KMS-11 (cell line): ENCODE data around the gene ARHGEF1.
A peak's percentile ranks its signal among the peaks of the same experiment; 100 is the strongest.

Experiments
- H2AFZ ChIP-seq: fragments of 200-600 bp; sonication (generic); 2 replicates; pipeline ENCODE4 v1.6.1; 2016; ENCODE audit warnings: antibody characterized with exemption, mixed run types, low read depth
- H3K27ac ChIP-seq: fragments of 200-600 bp; sonication (generic); 2 replicates; pipeline ENCODE4 v1.6.1; 2016; ENCODE audit warnings: mild to moderate bottlenecking, mixed run types
- H3K27me3 ChIP-seq: fragments of 200-600 bp; sonication (generic); 2 replicates; pipeline ENCODE4 v1.6.1; 2017; ENCODE audit warnings: mild to moderate bottlenecking, low read depth, mixed run types, moderate library complexity; ENCODE audit not compliant: insufficient read depth
- H3K36me3 ChIP-seq: fragments of 200-600 bp; sonication (generic); 2 replicates; pipeline ENCODE4 v1.6.1; 2017; ENCODE audit warnings: mild to moderate bottlenecking, mixed run types; ENCODE audit not compliant: insufficient read depth
- H3K4me1 ChIP-seq: fragments of 200-600 bp; sonication (generic); 2 replicates; pipeline ENCODE4 v1.6.1; 2016; ENCODE audit warnings: mild to moderate bottlenecking, low read depth, mixed run types; ENCODE audit not compliant: poor library complexity, severe bottlenecking
- H3K4me2 ChIP-seq: fragments of 200-600 bp; sonication (generic); 2 replicates; pipeline ENCODE4 v1.7.0; 2016; ENCODE audit warnings: mild to moderate bottlenecking, mixed run types
- H3K4me3 ChIP-seq: fragments of 200-600 bp; sonication (generic); IDR thresholded peaks from 2 replicates; pipeline ENCODE4 v1.6.1; 2017; ENCODE audit warnings: low read depth, low read length, mixed read lengths; ENCODE audit not compliant: insufficient read depth
- H3K79me2 ChIP-seq: fragments of 200-600 bp; sonication (generic); 2 replicates; pipeline ENCODE4 v1.6.1; 2016; ENCODE audit warnings: low read depth, mixed run types; ENCODE audit not compliant: insufficient read depth
- H3K9ac ChIP-seq: fragments of 200-600 bp; sonication (generic); 2 replicates; pipeline ENCODE4 v1.6.1; 2016; ENCODE audit warnings: mild to moderate bottlenecking, mixed run types
- H4K20me1 ChIP-seq: fragments of 200-600 bp; sonication (generic); 2 replicates; pipeline ENCODE4 v1.6.1; 2016; ENCODE audit warnings: mild to moderate bottlenecking, mixed run types; ENCODE audit not compliant: insufficient read depth
- TF ChIP-seq, protein P1 (sequence below): fragments of 200-600 bp; sonication (generic); conservative IDR thresholded peaks from 2 replicates; pipeline ENCODE4 v1.6.1; 2017; ENCODE audit warnings: low read depth, mild to moderate bottlenecking, antibody characterized with exemption, low read length, moderate library complexity, mixed read lengths

ARHGEF1 gene

DNA sequence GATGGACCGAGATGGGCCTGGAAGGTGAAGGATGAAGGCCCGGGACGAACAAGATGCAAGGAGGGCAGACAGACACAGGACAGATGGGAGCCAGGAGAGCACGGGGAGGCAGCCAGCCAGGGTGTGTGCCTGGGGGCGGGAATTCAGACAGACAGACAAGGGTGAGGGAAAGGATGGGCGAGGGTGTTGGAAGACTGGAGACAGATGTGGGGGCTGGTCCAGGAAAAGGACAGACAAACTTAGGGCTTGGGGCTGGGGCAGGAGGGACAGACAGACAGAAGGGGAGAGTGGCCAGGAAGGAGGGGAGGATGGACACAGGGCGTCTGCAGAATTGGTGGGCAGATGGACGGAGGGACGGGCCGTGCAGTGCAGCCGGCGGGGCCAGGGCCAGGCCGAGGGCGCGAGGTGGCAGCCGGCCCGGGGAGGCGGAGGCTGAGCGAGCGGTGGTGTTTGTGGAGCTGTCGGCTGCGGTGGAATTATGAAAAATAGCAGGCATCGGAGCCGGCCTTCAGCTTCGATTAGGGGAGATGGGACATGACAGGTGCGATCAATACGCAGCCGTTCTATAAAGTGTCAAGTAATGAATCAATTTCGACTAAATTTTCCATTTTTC, 49.8 kb downstream of the ARHGEF1 start:
- Histone ChIP-seq H3K4me3 (no peak overlapping the region), H2AFZ (no peak overlapping the region), H3K79me2 (no peaks in the 10 kb centered on the region), H3K27ac (no peak overlapping the region), H3K4me2 (no peak overlapping the region), H3K27me3 (peaks cover 86% of the 10 kb centered on the region), H3K36me3 (no peaks in the 10 kb centered on the region), H3K9ac (no peak overlapping the region), H4K20me1 (no peaks in the 10 kb centered on the region), H3K4me1 (peaks cover 6% of the 10 kb centered on the region)
- TF ChIP-seq, protein P1, sequence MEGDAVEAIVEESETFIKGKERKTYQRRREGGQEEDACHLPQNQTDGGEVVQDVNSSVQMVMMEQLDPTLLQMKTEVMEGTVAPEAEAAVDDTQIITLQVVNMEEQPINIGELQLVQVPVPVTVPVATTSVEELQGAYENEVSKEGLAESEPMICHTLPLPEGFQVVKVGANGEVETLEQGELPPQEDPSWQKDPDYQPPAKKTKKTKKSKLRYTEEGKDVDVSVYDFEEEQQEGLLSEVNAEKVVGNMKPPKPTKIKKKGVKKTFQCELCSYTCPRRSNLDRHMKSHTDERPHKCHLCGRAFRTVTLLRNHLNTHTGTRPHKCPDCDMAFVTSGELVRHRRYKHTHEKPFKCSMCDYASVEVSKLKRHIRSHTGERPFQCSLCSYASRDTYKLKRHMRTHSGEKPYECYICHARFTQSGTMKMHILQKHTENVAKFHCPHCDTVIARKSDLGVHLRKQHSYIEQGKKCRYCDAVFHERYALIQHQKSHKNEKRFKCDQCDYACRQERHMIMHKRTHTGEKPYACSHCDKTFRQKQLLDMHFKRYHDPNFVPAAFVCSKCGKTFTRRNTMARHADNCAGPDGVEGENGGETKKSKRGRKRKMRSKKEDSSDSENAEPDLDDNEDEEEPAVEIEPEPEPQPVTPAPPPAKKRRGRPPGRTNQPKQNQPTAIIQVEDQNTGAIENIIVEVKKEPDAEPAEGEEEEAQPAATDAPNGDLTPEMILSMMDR = no peak

DNA sequence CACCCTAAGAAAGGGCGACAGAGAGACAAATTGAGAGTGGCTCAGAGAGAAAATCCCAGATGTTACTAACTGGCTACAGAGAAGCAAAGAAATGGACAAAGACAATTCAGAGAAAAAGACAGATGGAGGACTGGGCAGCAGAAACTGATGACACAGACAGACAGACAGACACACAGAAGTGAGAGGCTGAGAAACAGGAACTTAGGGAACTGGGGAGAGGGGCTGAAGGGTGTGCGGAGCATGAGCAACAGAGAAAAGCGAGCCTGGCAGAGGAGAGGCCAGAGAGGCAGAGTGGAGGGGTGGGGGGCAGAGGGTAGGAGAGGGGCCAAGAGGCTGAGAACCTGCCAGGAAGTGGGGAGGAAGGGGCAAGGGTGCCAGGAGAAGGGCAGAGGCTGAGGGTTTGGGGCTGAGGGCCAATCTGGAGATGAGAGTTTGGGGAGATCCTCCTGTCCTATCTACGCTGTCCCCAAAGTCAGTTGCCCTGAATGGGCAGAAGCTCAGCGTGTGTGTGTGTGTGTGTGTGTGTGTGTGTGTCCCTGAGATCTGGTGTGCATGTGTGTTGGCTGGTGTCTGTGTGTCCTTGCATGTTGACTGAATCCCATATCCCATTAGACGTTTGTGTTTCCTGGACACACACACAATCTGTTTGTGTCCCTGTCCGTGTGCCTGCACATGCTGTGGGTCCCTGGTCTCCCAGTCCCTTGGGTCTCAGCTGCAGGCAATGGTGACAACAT, 50.9 kb downstream of the ARHGEF1 start:
- Histone ChIP-seq H3K9ac (no peak overlapping the region), H3K27me3 (peaks cover 82% of the 10 kb centered on the region), H2AFZ (no peak overlapping the region)

DNA sequence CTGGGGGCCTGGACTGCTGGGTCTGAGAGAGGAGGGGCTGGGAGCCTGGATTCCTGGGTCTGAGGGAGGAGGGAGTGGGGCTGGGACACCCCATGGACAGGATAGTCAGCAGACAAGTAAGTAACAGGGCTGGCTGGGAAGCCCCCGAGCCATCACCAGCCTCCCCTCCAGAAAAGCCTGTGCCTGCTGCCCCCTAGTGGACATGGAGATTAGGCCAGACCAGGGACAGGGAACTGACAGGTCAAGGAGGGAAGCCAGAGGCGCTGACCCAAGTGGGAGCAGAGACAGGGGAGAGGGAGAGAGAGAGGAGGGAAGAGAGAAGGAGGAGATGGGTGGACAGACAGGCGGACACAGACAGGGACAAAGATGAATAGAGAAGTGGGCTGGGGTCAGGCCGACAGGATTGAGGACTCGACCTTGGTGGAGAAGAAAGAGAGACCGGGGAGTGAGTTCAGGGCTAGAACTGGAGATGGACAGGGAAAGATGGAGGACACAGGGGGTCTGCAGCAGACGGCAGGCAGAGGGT, 51.9 kb downstream of the ARHGEF1 start:
- Histone ChIP-seq H3K4me1 (peaks cover 6% of the 10 kb centered on the region), H3K4me3 (no peak overlapping the region), H3K27me3 (peaks cover 76% of the 10 kb centered on the region), H2AFZ (no peak overlapping the region), H3K4me2 (no peak overlapping the region), H3K79me2 (no peaks in the 10 kb centered on the region), H4K20me1 (no peaks in the 10 kb centered on the region), H3K9ac (no peak overlapping the region), H3K27ac (no peak overlapping the region), H3K36me3 (no peaks in the 10 kb centered on the region)
- TF ChIP-seq, protein P1 = peak; percentile 98

More for the DNA sequence above, 50.9 kb downstream of the ARHGEF1 start:
- H4K20me1 ChIP-seq = no peaks in the 10 kb centered on the region
- no peak overlapping the region for H3K27ac ChIP-seq
- H3K79me2 ChIP-seq = no peaks in the 10 kb centered on the region
- H3K4me1 ChIP-seq = peaks cover 6% of the 10 kb centered on the region
- TF ChIP-seq, protein P1 = no peak
- H3K36me3 ChIP-seq = no peaks in the 10 kb centered on the region
- H3K4me2 ChIP-seq = no peak overlapping the region
- H3K4me3 ChIP-seq = no peak overlapping the region

DNA sequence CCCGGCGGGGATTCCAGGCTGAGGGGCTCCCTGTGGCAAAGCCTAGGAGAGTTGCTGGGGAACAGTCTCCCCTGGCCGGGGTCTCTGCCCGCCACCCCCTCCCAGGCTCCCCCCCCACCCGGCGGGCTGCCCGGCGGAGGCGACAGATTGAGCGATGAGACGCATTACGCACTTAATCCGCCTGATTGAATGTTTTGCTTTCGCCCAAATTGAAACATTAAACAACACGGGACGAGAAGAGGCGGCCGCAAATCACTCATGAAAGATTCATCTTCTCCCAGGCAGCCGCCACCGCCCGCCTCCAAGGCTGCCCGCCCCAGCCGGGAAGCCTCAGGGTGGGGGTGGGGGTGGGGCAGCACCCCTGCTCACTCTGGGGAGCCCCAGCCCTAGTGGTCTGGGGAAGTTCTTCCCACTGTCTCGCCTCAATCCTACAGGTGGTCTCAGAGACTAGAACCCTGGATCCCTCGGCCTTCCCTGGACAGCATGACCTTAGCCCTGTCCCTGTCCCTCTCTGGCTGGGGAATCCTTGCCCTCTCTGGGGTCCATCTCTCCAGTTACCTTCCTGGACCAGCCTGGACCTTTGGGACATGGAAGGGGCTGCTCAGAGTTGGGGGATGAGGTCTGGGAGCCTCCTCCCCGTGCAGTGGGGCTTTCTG, 52.9 kb downstream of the ARHGEF1 start:
- no peak overlapping the region for H2AFZ ChIP-seq
- no peak overlapping the region for H3K4me3 ChIP-seq
- H3K36me3 ChIP-seq = no peaks in the 10 kb centered on the region
- H3K79me2 ChIP-seq = no peaks in the 10 kb centered on the region
- no peaks in the 10 kb centered on the region for H4K20me1 ChIP-seq
- TF ChIP-seq, protein P1 = no peak
- H3K27ac ChIP-seq = no peak overlapping the region
- peaks cover 6% of the 10 kb centered on the region for H3K4me1 ChIP-seq
- no peak overlapping the region for H3K9ac ChIP-seq
- peaks cover 70% of the 10 kb centered on the region for H3K27me3 ChIP-seq
- no peak overlapping the region for H3K4me2 ChIP-seq
